Stimulated activated CD8-positive, alpha-beta memory T cell treated with anti-CD3 and anti-CD28 coated beads, Interleukin-4, amount 100 ng/mL, for 1 hour (primary cell): Measurements from ENCODE around the gene ESF1.

Experiments
- DNase-seq, 2 donors: peaks; one replicate each; pipeline ENCODE4 v3.0.0-alpha.2; 2020; ENCODE audit warnings: low read depth in 2 of 2, low spot score in 1 of 2

ESF1 gene

GRCh38 chr20:13681248-13682125 lies 103.2 kb downstream of the ESF1 start:
- DNase-seq: no peak

GRCh38 chr20:13678944-13679343 lies 105.8 kb downstream of the ESF1 start:
- DNase-seq: no peak

DNA sequence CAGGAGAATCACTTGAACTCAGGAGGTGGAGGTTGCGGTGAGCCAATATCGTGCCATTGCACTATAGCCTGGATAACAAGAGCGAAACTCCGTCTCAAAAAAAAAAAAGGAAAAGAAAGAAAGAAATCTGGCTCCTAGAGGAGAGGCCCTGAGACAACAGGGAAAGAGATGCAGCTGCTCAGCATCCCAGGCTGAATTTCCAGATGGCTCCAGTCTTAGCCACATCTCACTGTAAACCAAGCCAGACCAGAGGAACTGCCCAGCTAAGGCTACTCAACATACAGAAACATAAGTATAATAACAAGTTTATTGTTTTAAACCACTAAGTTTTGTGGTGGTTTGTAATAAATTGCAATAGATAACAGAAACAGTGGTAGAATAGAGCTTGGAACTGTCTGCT lies 107.5 kb downstream of the ESF1 start:
- DNase-seq: no peak

DNA sequence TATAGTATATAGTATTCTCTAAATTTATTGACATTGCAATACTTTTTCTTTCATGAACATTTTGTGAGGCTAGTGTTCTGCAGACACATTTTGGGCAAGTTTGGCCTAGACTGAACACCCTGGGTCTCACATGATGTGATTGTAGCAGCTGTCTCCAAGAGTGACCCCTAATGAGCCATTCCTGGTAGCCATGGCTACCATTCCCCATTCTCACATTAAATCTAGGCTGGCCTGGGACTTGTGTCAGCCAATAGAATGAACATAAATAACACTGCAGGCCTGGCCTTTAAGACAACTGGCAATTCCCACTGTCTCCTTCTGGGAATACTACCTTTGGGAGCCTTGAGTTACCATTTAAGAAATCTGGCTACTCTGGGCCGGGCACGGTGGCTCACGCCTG lies 108.0 kb downstream of the ESF1 start:
- no peak for DNase-seq

DNA sequence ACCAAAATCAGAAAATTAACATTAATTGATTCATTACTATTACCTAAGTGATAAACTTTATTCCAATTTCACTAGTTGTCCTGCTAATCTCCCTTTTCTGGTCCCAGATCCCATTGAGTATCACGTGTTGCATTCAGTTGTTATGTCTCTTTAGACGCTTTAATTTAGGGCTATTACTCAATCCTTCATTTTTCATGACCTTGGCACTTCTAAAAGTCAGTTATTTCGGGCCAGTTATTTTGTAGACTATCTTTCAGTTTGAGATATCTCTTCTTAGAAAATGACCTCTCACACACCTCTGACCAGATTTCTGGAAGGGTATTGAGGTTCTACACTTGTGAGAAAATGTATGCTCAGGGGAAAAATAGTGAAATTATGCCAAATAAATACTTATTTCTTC lies 112.0 kb downstream of the ESF1 start:
- no peak for DNase-seq

- DNase-seq: no peak
Measured at GRCh38 chr20:13671916-13672378, 112.8 kb downstream of the ESF1 start.

DNA sequence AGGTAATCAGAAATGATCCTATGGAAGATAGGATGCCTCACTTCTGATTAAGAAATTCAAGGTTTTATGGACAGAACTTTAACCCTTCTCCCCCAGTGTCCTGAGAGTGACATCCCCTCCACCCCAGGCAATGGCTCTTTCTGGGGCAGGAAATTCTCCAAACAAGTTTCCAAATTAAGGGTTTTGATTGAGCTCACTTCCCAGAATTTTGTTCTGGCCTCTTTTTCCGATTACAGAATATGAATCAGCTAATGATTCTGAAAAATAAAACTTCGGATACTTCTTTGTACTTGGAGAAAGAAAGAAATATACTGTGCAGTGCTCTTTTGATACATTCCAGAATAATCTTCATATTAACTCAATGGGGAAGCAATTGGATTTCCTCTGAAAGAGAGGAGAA lies 113.2 kb downstream of the ESF1 start:
- DNase-seq: no peak

DNA sequence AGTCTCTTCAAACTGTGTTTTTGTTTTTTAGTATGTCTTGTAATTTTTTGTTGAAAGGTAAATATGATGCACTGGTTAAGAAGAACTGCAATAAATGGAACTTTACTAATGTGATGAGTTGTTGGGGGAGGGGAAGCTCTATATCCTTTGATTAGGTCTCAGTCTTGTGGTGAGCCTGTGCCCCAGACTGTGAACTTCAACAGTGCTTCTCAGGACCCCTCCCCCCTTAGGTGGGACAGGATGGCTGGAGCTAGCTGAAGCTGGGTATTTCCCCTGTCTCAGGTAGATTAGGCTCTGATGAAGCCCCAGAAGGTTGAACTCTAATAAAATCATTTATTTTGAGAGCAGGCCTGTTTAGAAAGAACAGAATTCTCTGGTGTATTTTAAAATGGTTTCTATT lies 114.6 kb downstream of the ESF1 start:
- DNase-seq: no peak

- DNase-seq: no peak
Measured at GRCh38 chr20:13665709-13666395, 118.9 kb downstream of the ESF1 start.
